ENCODE measurements around the gene STK33. TPM values are rescaled to one million over a fixed set of nuclear protein-coding genes. Genes with fewer than 3 reads are reported as not detected.

STK33 gene
- total RNA-seq, 3 donors from 2014 or later, result 0.33 to 2.4 (median 1.2) TPM

DNA sequence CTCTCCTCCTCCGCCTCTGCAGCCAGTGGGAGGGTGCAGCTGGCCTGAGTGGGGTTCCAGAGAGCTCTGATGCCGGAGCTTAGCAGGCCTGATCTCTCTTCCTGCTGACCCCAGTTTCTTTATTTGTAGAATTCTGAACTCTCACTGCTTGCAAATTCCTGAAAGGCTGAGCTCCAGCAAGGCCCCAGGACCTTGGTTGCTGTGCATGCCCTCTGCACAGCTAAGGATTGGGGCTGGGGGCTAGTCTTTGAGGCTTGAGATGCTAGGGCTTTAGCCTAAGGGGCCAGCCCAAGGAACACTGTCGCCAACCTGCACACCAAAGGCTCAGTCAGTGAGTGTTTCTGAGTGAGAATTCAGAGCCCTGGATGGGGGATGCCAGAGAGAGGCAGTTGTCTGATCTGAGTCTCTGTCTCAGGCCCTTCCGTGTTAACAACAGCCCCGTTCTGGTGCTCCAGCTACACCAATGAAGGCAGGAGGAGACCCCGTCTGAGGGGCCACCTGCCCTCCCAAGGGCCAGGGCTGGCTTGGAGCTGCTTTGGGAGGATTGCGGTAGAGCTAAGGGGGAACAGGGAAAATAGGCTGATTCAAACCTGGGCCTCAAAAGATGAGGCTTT, 224.3 kb downstream of the STK33 start:
- peak in 1 of 2 donors; percentile 35 for DNase-seq (ENCODE audit: low spot score in 2 of 2)
- no peaks in the 10 kb centered on the region for H3K9me3 ChIP-seq
- no peak overlapping the region for H3K27ac ChIP-seq
- TF ChIP-seq POLR2A (IDR thresholded peaks at IDR 0.05), result no peak
- TF ChIP-seq POLR2AphosphoS5 (IDR thresholded peaks at IDR 0.05), result no peak
- TF ChIP-seq, protein P1, sequence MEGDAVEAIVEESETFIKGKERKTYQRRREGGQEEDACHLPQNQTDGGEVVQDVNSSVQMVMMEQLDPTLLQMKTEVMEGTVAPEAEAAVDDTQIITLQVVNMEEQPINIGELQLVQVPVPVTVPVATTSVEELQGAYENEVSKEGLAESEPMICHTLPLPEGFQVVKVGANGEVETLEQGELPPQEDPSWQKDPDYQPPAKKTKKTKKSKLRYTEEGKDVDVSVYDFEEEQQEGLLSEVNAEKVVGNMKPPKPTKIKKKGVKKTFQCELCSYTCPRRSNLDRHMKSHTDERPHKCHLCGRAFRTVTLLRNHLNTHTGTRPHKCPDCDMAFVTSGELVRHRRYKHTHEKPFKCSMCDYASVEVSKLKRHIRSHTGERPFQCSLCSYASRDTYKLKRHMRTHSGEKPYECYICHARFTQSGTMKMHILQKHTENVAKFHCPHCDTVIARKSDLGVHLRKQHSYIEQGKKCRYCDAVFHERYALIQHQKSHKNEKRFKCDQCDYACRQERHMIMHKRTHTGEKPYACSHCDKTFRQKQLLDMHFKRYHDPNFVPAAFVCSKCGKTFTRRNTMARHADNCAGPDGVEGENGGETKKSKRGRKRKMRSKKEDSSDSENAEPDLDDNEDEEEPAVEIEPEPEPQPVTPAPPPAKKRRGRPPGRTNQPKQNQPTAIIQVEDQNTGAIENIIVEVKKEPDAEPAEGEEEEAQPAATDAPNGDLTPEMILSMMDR (IDR thresholded peaks at IDR 0.05), result no peak
- H3K4me3 ChIP-seq, result no peak overlapping the region
- no peaks in the 10 kb centered on the region for H3K27me3 ChIP-seq
- no peaks in the 10 kb centered on the region for H3K36me3 ChIP-seq
- intact Hi-C loops (cut with DNase I; ENCODE audit: low total_unique reads), result no loop called here
- H3K4me1 ChIP-seq, result no peaks in the 10 kb centered on the region

DNA sequence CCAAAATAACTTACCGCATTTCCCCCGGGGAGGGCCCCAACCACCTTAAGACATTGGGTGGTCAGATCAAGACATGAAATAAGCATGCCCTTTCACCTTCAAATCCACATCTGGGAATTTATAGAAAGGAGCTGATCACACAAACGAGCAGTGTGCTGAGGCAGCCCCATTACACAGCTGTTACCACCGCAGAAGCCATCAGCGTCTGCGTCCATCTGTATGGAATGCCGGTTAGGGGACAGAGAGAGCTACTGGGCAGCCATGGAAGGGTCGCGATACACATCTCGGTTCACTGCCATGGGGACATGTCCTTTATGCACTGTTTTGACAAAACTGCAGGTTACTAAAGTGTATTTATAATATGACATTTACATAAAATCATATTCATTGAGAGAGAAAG, 225.3 kb downstream of the STK33 start:
- TF ChIP-seq, protein P1 (IDR thresholded peaks at IDR 0.05), result no peak
- no peak for TF ChIP-seq POLR2A (IDR thresholded peaks at IDR 0.05)
- TF ChIP-seq POLR2AphosphoS5 (IDR thresholded peaks at IDR 0.05), result no peak
- no peak for DNase-seq (ENCODE audit: low spot score in 2 of 2)
- H3K27ac ChIP-seq, result no peak overlapping the region
- intact Hi-C loops (cut with DNase I; ENCODE audit: low total_unique reads), result no loop called here
- no peaks in the 10 kb centered on the region for H3K27me3 ChIP-seq
- H3K36me3 ChIP-seq, result no peaks in the 10 kb centered on the region
- H3K9me3 ChIP-seq, result no peaks in the 10 kb centered on the region
- H3K4me1 ChIP-seq, result no peaks in the 10 kb centered on the region
- H3K4me3 ChIP-seq, result no peak overlapping the region

DNA sequence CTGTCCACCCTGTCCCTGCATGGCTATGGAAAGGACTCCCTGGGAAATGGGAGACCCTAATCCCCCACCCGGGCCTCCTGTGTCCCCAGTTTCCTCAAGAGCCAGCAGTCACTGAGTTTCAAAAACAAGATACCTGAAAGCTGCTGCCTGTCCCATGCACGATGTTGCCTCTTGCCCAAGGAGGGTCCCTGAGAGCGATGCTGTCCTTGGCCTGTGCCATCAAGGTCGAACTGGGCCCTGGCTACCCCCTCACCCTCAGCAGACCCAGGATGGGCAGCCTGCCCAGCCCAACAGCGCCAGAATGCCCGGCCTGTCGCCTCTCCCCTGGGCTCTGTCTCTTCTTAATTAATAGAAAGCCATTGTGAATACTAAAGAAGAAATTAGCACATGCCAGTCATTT, 225.8 kb downstream of the STK33 start:
- Histone ChIP-seq H3K4me3 (no peak overlapping the region), H3K9me3 (no peaks in the 10 kb centered on the region), H3K27me3 (no peaks in the 10 kb centered on the region), H3K4me1 (no peaks in the 10 kb centered on the region), H3K27ac (no peak overlapping the region), H3K36me3 (no peaks in the 10 kb centered on the region)
- intact Hi-C loops (cut with DNase I; ENCODE audit: low total_unique reads), result no loop called here
- DNase-seq (ENCODE audit: low spot score in 2 of 2), result peak in 1 of 2 donors; percentile 39
- TF ChIP-seq, protein P1 (IDR thresholded peaks at IDR 0.05), result no peak
- no peak for TF ChIP-seq POLR2A (IDR thresholded peaks at IDR 0.05)
- TF ChIP-seq POLR2AphosphoS5 (IDR thresholded peaks at IDR 0.05), result no peak

DNA sequence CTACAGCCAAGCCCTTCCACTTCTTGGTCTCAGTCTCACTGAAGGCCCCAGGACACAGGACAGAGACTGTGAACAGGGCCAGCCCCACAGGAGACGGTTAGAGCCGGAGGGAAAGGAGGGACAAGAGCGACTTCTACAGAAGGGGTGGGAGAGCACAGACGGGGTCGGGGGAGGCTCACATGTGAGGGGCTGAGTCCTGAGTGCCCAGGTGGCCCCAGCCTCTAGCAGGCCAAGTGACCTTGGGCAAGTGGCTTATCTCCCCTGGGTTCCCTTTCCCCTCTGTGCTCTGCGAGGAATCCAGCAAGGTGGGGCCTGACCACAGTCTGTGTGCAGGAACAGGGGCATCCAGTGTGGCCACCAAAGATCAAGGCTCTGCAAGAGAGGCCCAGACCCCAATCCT, 227.7 kb downstream of the STK33 start:
- no peak overlapping the region for H3K27ac ChIP-seq
- H3K4me3 ChIP-seq, result no peak overlapping the region
- TF ChIP-seq POLR2A (IDR thresholded peaks at IDR 0.05) (no peak), POLR2AphosphoS5 (IDR thresholded peaks at IDR 0.05) (no peak)
- TF ChIP-seq, protein P1 (IDR thresholded peaks at IDR 0.05), result no peak
- DNase-seq (ENCODE audit: low spot score in 2 of 2), result no peak
- intact Hi-C loops (cut with DNase I; ENCODE audit: low total_unique reads), result no loop called here
- H3K27me3 ChIP-seq, result no peaks in the 10 kb centered on the region
- no peaks in the 10 kb centered on the region for H3K9me3 ChIP-seq
- no peaks in the 10 kb centered on the region for H3K36me3 ChIP-seq
- no peaks in the 10 kb centered on the region for H3K4me1 ChIP-seq

DNA sequence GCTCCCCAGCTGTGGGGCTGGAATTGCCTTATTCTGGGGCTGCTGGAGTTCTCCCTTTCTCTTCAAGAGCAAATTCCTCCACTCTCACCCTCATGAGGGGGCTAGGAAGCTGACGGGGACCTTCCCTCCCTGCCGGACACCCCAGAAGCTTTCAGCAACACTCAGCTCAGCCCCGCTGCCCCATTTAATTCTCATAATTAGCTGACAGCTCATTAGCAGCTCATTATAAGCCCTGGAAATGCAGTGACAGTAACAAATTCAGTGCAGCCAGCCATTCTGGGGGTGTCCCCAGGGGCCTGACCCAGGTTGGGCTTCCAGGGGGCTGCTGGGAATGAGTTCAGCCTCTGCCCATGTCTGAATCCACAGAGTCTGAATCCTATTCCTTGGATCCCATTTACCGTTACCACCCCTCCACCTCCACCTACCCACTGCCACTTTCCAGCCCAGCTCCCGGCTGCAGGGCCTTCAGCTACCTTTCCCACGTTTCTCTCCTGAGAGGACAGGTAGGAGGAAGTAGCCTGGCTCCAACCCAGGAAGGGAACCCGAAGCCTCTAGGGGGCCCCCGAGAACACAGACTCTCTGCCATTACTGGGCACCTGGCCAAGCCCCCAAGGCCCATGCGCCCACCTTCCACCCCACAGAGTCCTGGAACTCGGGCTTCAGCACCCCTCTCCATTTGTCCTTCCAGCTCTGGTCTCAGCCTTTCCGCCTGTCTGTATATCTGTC, 228.6 kb downstream of the STK33 start:
- Histone ChIP-seq H3K4me3 (no peak overlapping the region), H3K36me3 (no peaks in the 10 kb centered on the region), H3K27me3 (no peaks in the 10 kb centered on the region), H3K9me3 (no peaks in the 10 kb centered on the region), H3K4me1 (no peaks in the 10 kb centered on the region), H3K27ac (no peak overlapping the region)
- TF ChIP-seq, protein P1 (IDR thresholded peaks at IDR 0.05), result no peak
- TF ChIP-seq POLR2A (IDR thresholded peaks at IDR 0.05), result no peak
- no peak for TF ChIP-seq POLR2AphosphoS5 (IDR thresholded peaks at IDR 0.05)
- no peak for DNase-seq (ENCODE audit: low spot score in 2 of 2)
- intact Hi-C loops (cut with DNase I; ENCODE audit: low total_unique reads), result no loop called here
